Measurements from ENCODE around the gene SH2D3C. TPM values are rescaled to one million over a fixed set of nuclear protein-coding genes. Genes with fewer than 3 reads are reported as not detected.

Gene SH2D3C
- total and polyA plus RNA-seq, 9 of the 15 experiments (the other 6 are each of a cell fraction or from before 2014, with no cell fraction given), result 0.03 to 1.2 (median 0.22) TPM; not detected in 1

GRCh38 chr9:127770905-127771569 is 7.4 kb downstream of the SH2D3C start (continued):
- TF ChIP-seq RAD51 (IDR thresholded peaks at IDR 0.05; ENCODE audit: borderline replicate concordance, low read depth) (no peak), E2F8 (IDR thresholded peaks at IDR 0.05; ENCODE audit: low read depth, partially characterized antibody) (no peak), NR2C2 (CRISPR knock-in tag; IDR thresholded peaks at IDR 0.05) (no peak), NR2C2 (tag; IDR thresholded peaks at IDR 0.05) (peak; percentile 48; the same call in 1 of the 2 replicates), NRF1 (conservative IDR thresholded peaks at IDR 0.05 in 1 of 2, IDR thresholded peaks at IDR 0.05 in 1 of 2) (peak; percentile 90 to 91), FOXA1 (IDR thresholded peaks at IDR 0.05; ENCODE audit: borderline replicate concordance) (no peak), ZFX (CRISPR knock-in tag; IDR thresholded peaks at IDR 0.05) (no peak), CBX3 (IDR thresholded peaks at IDR 0.05; ENCODE audit: borderline replicate concordance in 1 of 2, low read length in 2 of 2) (no peak; a peak in 1 of 3 replicates), MYC (IDR thresholded peaks at IDR 0.05; ENCODE audit: low read depth, low read length) (peak; percentile 32; the same call in 1 of the 2 replicates), MYC (CRISPR knock-in tag; IDR thresholded peaks at IDR 0.05; ENCODE audit: borderline replicate concordance, low read depth) (no peak), ZC3H8 (IDR thresholded peaks at IDR 0.05) (no peak), XRCC4 (IDR thresholded peaks at IDR 0.05; ENCODE audit: extremely low read depth, insufficient read depth, insufficient read length) (no peak), JUN (IDR thresholded peaks at IDR 0.05; ENCODE audit: borderline replicate concordance, low read depth, low read length) (peak; percentile 30; the same call in 1 of the 2 replicates), JUN (CRISPR knock-in tag; IDR thresholded peaks at IDR 0.05; ENCODE audit: borderline replicate concordance) (no peak), PCBP2 (IDR thresholded peaks at IDR 0.05; ENCODE audit: low read depth, low read length, poor library complexity, severe bottlenecking) (no peak), ZNF24 (IDR thresholded peaks at IDR 0.05) (no peak), STAG1 (CRISPR knock-in tag; IDR thresholded peaks at IDR 0.05; ENCODE audit: borderline replicate concordance) (no peak), XRCC3 (IDR thresholded peaks at IDR 0.05) (no peak), ATF6 (CRISPR knock-in tag; IDR thresholded peaks at IDR 0.05) (no peak), E2F5 (CRISPR knock-in tag; IDR thresholded peaks at IDR 0.05) (no peak), TCFL5 (CRISPR knock-in tag; conservative IDR thresholded peaks at IDR 0.05) (no peak)

Measured in K562 (cell line).